Hepatocyte (in vitro differentiated cells): Measurements from ENCODE around the gene AK1. TPM values are rescaled to one million over a fixed set of nuclear protein-coding genes. Genes with fewer than 3 reads are reported as not detected.
"Not testable (repeated sequence)": the region's sequence is repeated elsewhere in the genome, so short reads cannot be mapped to it uniquely, and the experiment has no call there.

ENCODE experiments used
- DNase-seq: peaks from one replicate; pipeline ENCODE4 v3.0.0-alpha.2; 2016; ENCODE audit warnings: low spot score
- H2AFZ ChIP-seq: fragments of 200-600 bp; sonication (generic); 2 replicates; pipeline ENCODE4 v1.6.0; 2016; ENCODE audit warnings: antibody characterized with exemption, mild to moderate bottlenecking
- H3K27ac ChIP-seq: fragments of 200-600 bp; sonication (generic); 2 replicates; pipeline ENCODE4 v1.5.1; 2016; ENCODE audit warnings: mild to moderate bottlenecking
- H3K27me3 ChIP-seq: fragments of 200-600 bp; sonication (generic); 2 replicates; pipeline ENCODE4 v1.6.1; 2016
- H3K36me3 ChIP-seq: fragments of 200-600 bp; sonication (generic); replicated peaks from 2 replicates; pipeline ENCODE4 v1.5.1; 2016; ENCODE audit warnings: low read depth; ENCODE audit not compliant: insufficient read depth
- H3K4me1 ChIP-seq: fragments of 200-600 bp; sonication (generic); 2 replicates; pipeline ENCODE4 v1.5.1; 2016; ENCODE audit warnings: mild to moderate bottlenecking, moderate library complexity; ENCODE audit not compliant: insufficient read depth
- H3K4me2 ChIP-seq: fragments of 200-600 bp; sonication (generic); 2 replicates; pipeline ENCODE4 v1.6.0; 2016
- H3K4me3 ChIP-seq: fragments of 200-600 bp; sonication (generic); 2 replicates; pipeline ENCODE4 v1.5.1; 2016; ENCODE audit warnings: mild to moderate bottlenecking
- H3K79me2 ChIP-seq: fragments of 200-600 bp; sonication (generic); 2 replicates; pipeline ENCODE4 v1.6.0; 2017; ENCODE audit warnings: mild to moderate bottlenecking
- H3K9me2 ChIP-seq: fragments of 200-600 bp; sonication (generic); replicated peaks from 2 replicates; pipeline ENCODE4 v1.6.0; 2017; ENCODE audit warnings: mild to moderate bottlenecking; ENCODE audit not compliant: insufficient read depth
- H3K9me3 ChIP-seq: fragments of 200-600 bp; sonication (generic); 2 replicates; pipeline ENCODE4 v1.5.1; 2016; ENCODE audit warnings: low read depth, mild to moderate bottlenecking
- H4K20me1 ChIP-seq: fragments of 200-600 bp; sonication (generic); 2 replicates; pipeline ENCODE4 v1.6.0; 2016; ENCODE audit warnings: mild to moderate bottlenecking; ENCODE audit not compliant: insufficient read depth, poor library complexity, severe bottlenecking
- CTCF ChIP-seq: fragments of 200-600 bp; sonication (generic); IDR thresholded peaks from 2 replicates; pipeline ENCODE4 v1.5.1; 2016; ENCODE audit warnings: antibody characterized with exemption, mild to moderate bottlenecking; ENCODE audit not compliant: poor library complexity
- EZH2 ChIP-seq: fragments of 200-600 bp; sonication (generic); IDR thresholded peaks from 2 replicates; pipeline ENCODE4 v1.6.1; 2016; ENCODE audit warnings: antibody characterized with exemption, mild to moderate bottlenecking, borderline replicate concordance
- EZH2phosphoT487 ChIP-seq: fragments of 200-600 bp; sonication (generic); IDR thresholded peaks from one replicate; pipeline ENCODE4 v1.6.1; 2018; ENCODE audit warnings: antibody characterized with exemption, mild to moderate bottlenecking, low read depth, moderate library complexity; ENCODE audit not compliant: unreplicated experiment, severe bottlenecking
- WGBS: methylation state at CpG from one replicate; pipeline ENCODE4 v1.1.6; 2016; ENCODE audit warnings: low lambda C conversion rate; ENCODE audit errors: missing lambda C conversion rate; 5-methylcytosine and 5-hydroxymethylcytosine counted together
- polyA plus RNA-seq: library from polyadenylated mRNA; unstranded; fragments of >200 nt; fragmentation: Nextera tagmentation; extraction: Ambion mirVana; gene quantifications from 2 replicates; pipeline ENCODE4 v1.2.1, GENCODE V29; 2016
- total RNA-seq: library from RNA; depleted of rRNA; stranded (reverse); fragments of >200 nt; gene quantifications from 2 replicates; pipeline ENCODE4 v1.2.3, GENCODE V29; 2014

AK1 gene
- total and polyA plus RNA-seq, 2 experiments from 2014 or later = 28.3 to 91.3 TPM

- no peak for TF ChIP-seq EZH2phosphoT487
- TF ChIP-seq CTCF = no peak
- no peak for TF ChIP-seq EZH2
- Histone ChIP-seq H3K9me2 (no peaks in the 10 kb centered on the region), H3K79me2 (no peaks in the 10 kb centered on the region), H3K9me3 (no peaks in the 10 kb centered on the region), H3K27ac (no peak overlapping the region), H2AFZ (no peak overlapping the region), H3K4me3 (no peak overlapping the region), H3K4me1 (no peaks in the 10 kb centered on the region), H4K20me1 (no peaks in the 10 kb centered on the region), H3K4me2 (no peak overlapping the region), H3K27me3 (no peaks in the 10 kb centered on the region), H3K36me3 (no peaks in the 10 kb centered on the region)
- DNase-seq = no peak
- 79% methylated on average over 11 of the region's 11 CpGs for WGBS
These were observed 7.0 kb upstream of the AK1 start for GRCh38 chr9:127884427-127884911.

- TF ChIP-seq EZH2 = no peak
- no peak for TF ChIP-seq EZH2phosphoT487
- TF ChIP-seq CTCF = no peak
- no peaks in the 10 kb centered on the region for H3K27me3 ChIP-seq
- no peaks in the 10 kb centered on the region for H3K9me3 ChIP-seq
- H3K27ac ChIP-seq = no peak overlapping the region
- no peak overlapping the region for H3K4me2 ChIP-seq
- no peaks in the 10 kb centered on the region for H4K20me1 ChIP-seq
- 96% methylated on average over 7 of the region's 7 CpGs for WGBS
- no peaks in the 10 kb centered on the region for H3K9me2 ChIP-seq
- H3K4me1 ChIP-seq = no peaks in the 10 kb centered on the region
- no peaks in the 10 kb centered on the region for H3K79me2 ChIP-seq
- H3K36me3 ChIP-seq = no peaks in the 10 kb centered on the region
- H3K4me3 ChIP-seq = no peak overlapping the region
- H2AFZ ChIP-seq = no peak overlapping the region
- no peak for DNase-seq
These were observed 6.5 kb upstream of the AK1 start for GRCh38 chr9:127883959-127884358.

GRCh38 chr9:127881715-127882114, 4.2 kb upstream of the AK1 start:
- not testable (repeated sequence) for H4K20me1 ChIP-seq, H3K9me3 ChIP-seq, H2AFZ ChIP-seq, H3K27ac ChIP-seq, H3K36me3 ChIP-seq, H3K9me2 ChIP-seq, H3K4me2 ChIP-seq, H3K79me2 ChIP-seq, H3K4me3 ChIP-seq, H3K27me3 ChIP-seq, DNase-seq
- WGBS = 87% methylated on average over 3 of the region's 3 CpGs
- H3K4me1 ChIP-seq = peaks cover 13% of the 10 kb centered on the region

- no peaks in the 10 kb centered on the region for H3K9me2 ChIP-seq
- peaks cover 26% of the 10 kb centered on the region for H3K4me1 ChIP-seq
- H3K36me3 ChIP-seq = no peaks in the 10 kb centered on the region
- H3K9me3 ChIP-seq = no peaks in the 10 kb centered on the region
- no peaks in the 10 kb centered on the region for H3K27me3 ChIP-seq
- H4K20me1 ChIP-seq = no peaks in the 10 kb centered on the region
- no peak overlapping the region for H2AFZ ChIP-seq
- peaks cover 8% of the 10 kb centered on the region for H3K79me2 ChIP-seq
- no peak overlapping the region for H3K4me3 ChIP-seq
- no peak for TF ChIP-seq EZH2
- no peak for TF ChIP-seq EZH2phosphoT487
- TF ChIP-seq CTCF = no peak
- H3K4me2 ChIP-seq = no peak overlapping the region
- WGBS = 81% methylated on average over 8 of the region's 8 CpGs
- DNase-seq = no peak
- no peak overlapping the region for H3K27ac ChIP-seq
These were observed 2.7 kb upstream of the AK1 start for GRCh38 chr9:127880143-127880542.
